Measurements from ENCODE around the gene ANO6. TPM values are rescaled to one million over a fixed set of nuclear protein-coding genes. Genes with fewer than 3 reads are reported as not detected.

The ANO6 gene
- total RNA-seq, 1 experiment from 2014 or later = 46.8 TPM

- Mint-ChIP-seq H3K27ac (no peak overlapping the region), H3K4me1 (peaks cover 23% of the 10 kb centered on the region), H3K36me3 (no peaks in the 10 kb centered on the region), H3K27me3 (ENCODE audit: low read depth) (no peaks in the 10 kb centered on the region), H3K4me3 (no peak overlapping the region), H3K9me3 (no peaks in the 10 kb centered on the region)
- TF ChIP-seq NFE2L1 (CRISPR knock-in tag; IDR thresholded peaks at IDR 0.05) = no peak
- TF ChIP-seq EMX1 (CRISPR knock-in tag; IDR thresholded peaks at IDR 0.05) = no peak
- TF ChIP-seq ZNF219 (CRISPR knock-in tag; IDR thresholded peaks at IDR 0.05; ENCODE audit: borderline replicate concordance) = no peak
- TF ChIP-seq NFATC4 (CRISPR knock-in tag; IDR thresholded peaks at IDR 0.05) = no peak
- no peak for ATAC-seq
- DNase-seq (ENCODE audit: low spot score) = no peak
- POLR2A ChIA-PET = interaction anchor here (0.6 kb wide), 1 partner anchor 357 kb away, joined by 3 read pairs; no protein-coding TSS in a partner anchor
- CTCF ChIA-PET = no interaction called here
Observed at GRCh38 chr12:45209784-45210183, 6.1 kb upstream of the ANO6 start.

GRCh38 chr12:45212064-45212463, 3.8 kb upstream of the ANO6 start:
- TF ChIP-seq IRF1 (CRISPR knock-in tag; IDR thresholded peaks at IDR 0.05) (no peak), CBFB (CRISPR knock-in tag; IDR thresholded peaks at IDR 0.05; ENCODE audit: low read depth) (no peak), USF2 (CRISPR knock-in tag; IDR thresholded peaks at IDR 0.05) (no peak), ATF3 (CRISPR knock-in tag; conservative IDR thresholded peaks at IDR 0.05) (no peak), GRHL2 (CRISPR knock-in tag; IDR thresholded peaks at IDR 0.05; ENCODE audit: insufficient replicate concordance, severe bottlenecking) (no peak), KAT7 (CRISPR knock-in tag; IDR thresholded peaks at IDR 0.05; ENCODE audit: borderline replicate concordance) (no peak)
- no peak for ATAC-seq
- Mint-ChIP-seq H3K36me3 (no peaks in the 10 kb centered on the region), H3K27me3 (ENCODE audit: low read depth) (no peaks in the 10 kb centered on the region; the same call in 1 of the 2 replicates), H3K9me3 (no peaks in the 10 kb centered on the region), H3K27ac (no peak overlapping the region), H3K4me3 (no peak overlapping the region), H3K4me1 (peaks cover 24% of the 10 kb centered on the region)
- ChIA-PET POLR2A (no interaction called here), CTCF (no interaction called here)
- no peak for DNase-seq (ENCODE audit: low spot score)

- ATAC-seq (no peak), DNase-seq (ENCODE audit: low spot score) (no peak)
- Mint-ChIP-seq H3K4me1 (peaks cover 33% of the 10 kb centered on the region), H3K4me3 (no peak overlapping the region), H3K27me3 (ENCODE audit: low read depth) (no peaks in the 10 kb centered on the region; the same call in 1 of the 2 replicates), H3K27ac (peak overlapping the region; percentile 5; the same call in 1 of the 2 replicates), H3K36me3 (no peaks in the 10 kb centered on the region), H3K9me3 (no peaks in the 10 kb centered on the region)
- TF ChIP-seq GTF2I (CRISPR knock-in tag; conservative IDR thresholded peaks at IDR 0.05) (no peak), JUN (CRISPR knock-in tag; IDR thresholded peaks at IDR 0.05) (no peak), E2F4 (CRISPR knock-in tag; IDR thresholded peaks at IDR 0.05; ENCODE audit: borderline replicate concordance, low read depth) (no peak), RORB (CRISPR knock-in tag; IDR thresholded peaks at IDR 0.05) (no peak), MLX (CRISPR knock-in tag; IDR thresholded peaks at IDR 0.05) (no peak), USF2 (CRISPR knock-in tag; IDR thresholded peaks at IDR 0.05) (no peak), HMGA2 (CRISPR knock-in tag; IDR thresholded peaks at IDR 0.05) (no peak), ZBTB21 (CRISPR knock-in tag; IDR thresholded peaks at IDR 0.05; ENCODE audit: borderline replicate concordance) (no peak), ZBTB43 (CRISPR knock-in tag; IDR thresholded peaks at IDR 0.05) (no peak), ZNF512 (CRISPR knock-in tag; IDR thresholded peaks at IDR 0.05; ENCODE audit: borderline replicate concordance) (no peak), FOXP4 (CRISPR knock-in tag; IDR thresholded peaks at IDR 0.05) (no peak), ZNF263 (CRISPR knock-in tag; IDR thresholded peaks at IDR 0.05; ENCODE audit: low read depth) (no peak), MXD4 (CRISPR knock-in tag; IDR thresholded peaks at IDR 0.05; ENCODE audit: borderline replicate concordance) (no peak), TEAD4 (CRISPR knock-in tag; IDR thresholded peaks at IDR 0.05) (no peak), TEAD1 (CRISPR knock-in tag; IDR thresholded peaks at IDR 0.05) (no peak)
- CTCF ChIA-PET = no interaction called here
- POLR2A ChIA-PET = no interaction called here
Observed at GRCh38 chr12:45213107-45213506, 2.8 kb upstream of the ANO6 start.

Measured in WTC11 (cell line).